ENCODE measurements around the gene ITGA11. TPM values are rescaled to one million over a fixed set of nuclear protein-coding genes. Genes with fewer than 3 reads are reported as not detected.

Gene ITGA11
- total RNA-seq, 3 donors from 2014 or later (not counting 1 experiment from before 2014, with no cell fraction given), result not detected

GRCh38 chr15:68277603-68278344, 154.2 kb downstream of the ITGA11 start, which contains the start of gene FEM1B:
Gene FEM1B, plus strand, starts transcription at chr15:68277745. Its CDS starts 673 bp downstream, at chr15:68278418.
- Mint-ChIP-seq H3K27me3 (ENCODE audit: low read depth in 2 of 2) (no peaks in the 10 kb centered on the region), H3K4me3 (peak within 1 kb of the TSS; percentile 94), H3K9me3 (no peaks in the 10 kb centered on the region), H3K4me1 (peaks cover 51% of the 10 kb centered on the region in 2 donors), H3K36me3 (no peaks in the 10 kb centered on the region), H3K27ac (peak within 1 kb of the TSS; percentile 96 to 98)
- TF ChIP-seq CTCF (IDR thresholded peaks at IDR 0.05), result no peak
- intact Hi-C loops (cut with micrococcal nuclease), result loop anchor here (1.0 to 5.0 kb wide), 2 partner anchors 48 to 435 kb away; partner anchors contain the start of genes CLN6 and RNU6-1
- under 1% methylated on average over 85 of the region's 85 CpGs for WGBS (ENCODE audit: insufficient coverage)
- H3K27me3 ChIP-seq (ENCODE audit: control insufficient read depth, insufficient read depth, low read length), result no peaks in the 10 kb centered on the region
- H3K27ac ChIP-seq (ENCODE audit: low read length), result peak within 1 kb of the TSS; percentile 89
- no peaks in the 10 kb centered on the region for H3K9me3 ChIP-seq (ENCODE audit: control insufficient read depth, insufficient read depth, low read length)
- ATAC-seq (peak; percentile 79 to 93 (median 82)), DNase-seq (peak; percentile 89 to 95)
- H3K4me3 ChIP-seq (ENCODE audit: low read length), result peak within 1 kb of the TSS; percentile 72
- H3K4me1 ChIP-seq (ENCODE audit: control insufficient read depth, insufficient read depth, low read length), result peaks cover 33% of the 10 kb centered on the region
- no peaks in the 10 kb centered on the region for H3K36me3 ChIP-seq (ENCODE audit: control insufficient read depth, insufficient read depth, low read length)

- ATAC-seq (peak in 2 of 3 donors; percentile 1 to 3), DNase-seq (no peak)
- Histone ChIP-seq H3K27ac (ENCODE audit: low read length) (peak overlapping the region; percentile 89), H3K27me3 (ENCODE audit: control insufficient read depth, insufficient read depth, low read length) (no peaks in the 10 kb centered on the region), H3K9me3 (ENCODE audit: control insufficient read depth, insufficient read depth, low read length) (no peaks in the 10 kb centered on the region), H3K4me1 (ENCODE audit: control insufficient read depth, insufficient read depth, low read length) (peaks cover 33% of the 10 kb centered on the region), H3K36me3 (ENCODE audit: control insufficient read depth, insufficient read depth, low read length) (no peaks in the 10 kb centered on the region), H3K4me3 (ENCODE audit: low read length) (peak overlapping the region; percentile 72)
- Mint-ChIP-seq H3K9me3 (no peaks in the 10 kb centered on the region), H3K27ac (peak overlapping the region; percentile 96 to 98), H3K4me1 (peaks cover 48% of the 10 kb centered on the region in 2 donors), H3K36me3 (no peaks in the 10 kb centered on the region), H3K27me3 (ENCODE audit: low read depth in 2 of 2) (no peaks in the 10 kb centered on the region), H3K4me3 (peak overlapping the region; percentile 94)
- no peak for TF ChIP-seq CTCF (IDR thresholded peaks at IDR 0.05)
- intact Hi-C loops (cut with micrococcal nuclease), result loop anchor here (5.0 kb wide), 1 partner anchor 435 kb away; the partner anchor contains the start of gene RNU6-1
- 1% methylated on average over 25 of the region's 25 CpGs for WGBS (ENCODE audit: insufficient coverage)
Observed at GRCh38 chr15:68277131-68277602, 154.8 kb downstream of the ITGA11 start.

- Histone ChIP-seq H3K27ac (ENCODE audit: low read length) (peak overlapping the region; percentile 89), H3K27me3 (ENCODE audit: control insufficient read depth, insufficient read depth, low read length) (no peaks in the 10 kb centered on the region), H3K9me3 (ENCODE audit: control insufficient read depth, insufficient read depth, low read length) (no peaks in the 10 kb centered on the region), H3K4me1 (ENCODE audit: control insufficient read depth, insufficient read depth, low read length) (peaks cover 28% of the 10 kb centered on the region), H3K36me3 (ENCODE audit: control insufficient read depth, insufficient read depth, low read length) (no peaks in the 10 kb centered on the region), H3K4me3 (ENCODE audit: low read length) (peak overlapping the region; percentile 72)
- Mint-ChIP-seq H3K27ac (peak overlapping the region; percentile 96 to 98), H3K4me3 (peak overlapping the region; percentile 94), H3K27me3 (ENCODE audit: low read depth in 2 of 2) (no peaks in the 10 kb centered on the region), H3K36me3 (no peaks in the 10 kb centered on the region), H3K9me3 (no peaks in the 10 kb centered on the region), H3K4me1 (peaks cover 43% of the 10 kb centered on the region in 2 donors)
- TF ChIP-seq CTCF (IDR thresholded peaks at IDR 0.05), result no peak
- DNase-seq, result no peak
- intact Hi-C loops (cut with micrococcal nuclease), result loop anchor here (5.0 kb wide), 1 partner anchor 434 kb away; the partner anchor contains the start of gene RNU6-1
- ATAC-seq, result no peak
- WGBS (ENCODE audit: insufficient coverage), result 62% methylated on average over 3 of the region's 3 CpGs
Observed at GRCh38 chr15:68276668-68277067, 155.3 kb downstream of the ITGA11 start.

Data from natural killer cell (primary cell).